DMS53 (cell line): ENCODE data around the gene SMARCC1.

Experiments used
- DNase-seq: peaks from one replicate; lab custom pipeline; 2025; lab: John Stamatoyannopoulos, UW

SMARCC1 gene

GRCh38 chr3:47701388-47701787, 80.3 kb downstream of the SMARCC1 start:
- no peak for DNase-seq

GRCh38 chr3:47692158-47692557, 89.5 kb downstream of the SMARCC1 start:
- DNase-seq = no peak

DNA sequence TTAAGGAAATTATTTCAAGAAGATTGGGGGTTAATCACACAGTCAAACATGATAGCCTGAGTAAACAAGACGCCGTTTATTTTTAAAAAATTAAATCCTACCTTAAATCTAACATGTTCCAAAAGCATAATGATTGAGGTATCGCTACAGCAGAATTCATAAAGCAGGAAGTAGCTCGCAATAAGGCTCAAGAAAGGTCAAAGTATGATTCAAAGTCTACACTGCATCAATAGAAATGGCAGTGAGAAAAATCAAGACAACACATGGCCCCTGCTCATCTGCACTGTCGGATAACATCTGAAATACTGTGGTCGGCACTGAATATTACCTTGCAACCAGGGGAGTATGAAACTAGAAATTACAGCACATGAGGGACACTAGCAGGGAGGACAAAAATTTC, 93.2 kb downstream of the SMARCC1 start:
- no peak for DNase-seq

DNA sequence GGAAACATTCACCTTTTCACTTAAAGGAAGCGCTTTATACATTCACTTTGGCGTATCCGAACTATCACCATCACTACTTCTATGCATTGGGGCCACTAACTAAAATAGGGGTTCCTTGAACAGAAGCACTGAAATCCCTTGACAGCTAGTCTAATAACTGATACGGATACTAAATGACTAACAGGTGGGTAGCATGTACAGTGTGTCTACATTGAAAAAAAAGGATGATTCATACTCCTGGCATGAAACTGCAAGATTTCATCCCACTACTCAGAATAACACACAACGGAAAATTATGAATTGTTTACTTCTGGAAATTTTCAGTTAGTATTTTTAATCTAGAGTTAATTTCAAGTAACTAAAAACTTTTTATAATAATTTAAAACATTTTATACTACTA, 96.7 kb downstream of the SMARCC1 start:
- no peak for DNase-seq

- DNase-seq = no peak
Measured at GRCh38 chr3:47681016-47681415, 100.7 kb downstream of the SMARCC1 start.

DNA sequence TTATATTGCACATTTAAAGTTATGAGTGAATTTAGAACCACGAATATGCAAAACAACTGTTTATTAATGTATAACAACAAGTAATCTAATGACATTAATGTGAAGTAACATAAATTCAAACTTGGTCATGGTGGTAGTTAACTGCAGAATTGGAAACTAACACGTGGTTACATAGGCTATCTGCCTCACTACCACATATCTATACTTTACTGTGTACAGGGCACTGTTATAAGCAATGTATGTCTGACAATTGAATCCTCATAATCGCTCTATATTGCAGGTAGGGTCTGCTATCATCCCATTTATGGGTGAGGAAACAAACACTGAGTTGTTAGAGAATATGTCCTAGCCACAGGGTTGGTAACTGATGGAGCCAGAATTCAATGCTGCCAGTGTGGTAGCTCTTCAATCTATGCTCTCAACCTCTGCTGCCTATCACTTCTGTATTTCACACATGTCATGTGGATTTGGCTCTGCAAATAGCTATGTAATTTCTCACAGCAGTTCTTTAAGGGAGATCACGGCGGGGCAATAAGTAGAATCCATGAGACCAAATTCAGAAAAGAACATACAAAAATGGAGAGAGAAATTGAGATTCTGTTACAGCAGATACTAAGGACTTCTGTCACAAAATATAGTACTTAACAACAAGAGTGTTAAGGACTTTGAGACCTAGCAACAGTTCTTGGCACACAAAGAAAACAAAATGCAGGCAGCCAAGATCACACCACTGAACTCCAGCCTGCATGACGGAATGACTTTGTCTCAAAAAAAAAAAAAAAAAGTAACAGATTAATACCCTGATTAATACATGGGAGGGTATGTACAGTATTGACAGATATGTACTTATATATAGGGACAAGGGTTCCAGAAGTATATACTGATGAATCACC, 103.0 kb downstream of the SMARCC1 start:
- no peak for DNase-seq

- no peak for DNase-seq
Measured at GRCh38 chr3:47669026-47669749, 112.5 kb downstream of the SMARCC1 start.

- DNase-seq = no peak
Measured at GRCh38 chr3:47666118-47666517, 115.6 kb downstream of the SMARCC1 start.

DNA sequence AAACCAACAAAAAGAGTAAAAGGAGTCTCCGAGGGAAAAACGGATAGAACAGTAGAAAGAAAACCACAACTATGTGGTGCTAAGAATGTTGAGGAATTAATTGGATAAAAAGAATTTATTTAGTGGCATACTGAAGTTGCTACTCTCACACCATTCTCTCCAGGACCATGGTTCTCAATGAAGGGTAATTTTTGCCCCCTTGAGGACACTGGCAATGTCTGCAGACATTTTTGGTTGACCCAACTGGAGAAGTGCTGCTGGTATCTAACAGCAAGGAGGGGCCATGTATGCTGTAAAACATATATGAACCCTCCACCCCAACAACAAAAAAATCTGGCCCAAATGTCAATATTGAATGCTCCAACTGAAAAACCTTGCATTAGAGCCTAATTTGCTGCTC, 117.2 kb downstream of the SMARCC1 start:
- peak; percentile 10 for DNase-seq

GRCh38 chr3:47663630-47664240, 118.0 kb downstream of the SMARCC1 start:
- no peak for DNase-seq

DNA sequence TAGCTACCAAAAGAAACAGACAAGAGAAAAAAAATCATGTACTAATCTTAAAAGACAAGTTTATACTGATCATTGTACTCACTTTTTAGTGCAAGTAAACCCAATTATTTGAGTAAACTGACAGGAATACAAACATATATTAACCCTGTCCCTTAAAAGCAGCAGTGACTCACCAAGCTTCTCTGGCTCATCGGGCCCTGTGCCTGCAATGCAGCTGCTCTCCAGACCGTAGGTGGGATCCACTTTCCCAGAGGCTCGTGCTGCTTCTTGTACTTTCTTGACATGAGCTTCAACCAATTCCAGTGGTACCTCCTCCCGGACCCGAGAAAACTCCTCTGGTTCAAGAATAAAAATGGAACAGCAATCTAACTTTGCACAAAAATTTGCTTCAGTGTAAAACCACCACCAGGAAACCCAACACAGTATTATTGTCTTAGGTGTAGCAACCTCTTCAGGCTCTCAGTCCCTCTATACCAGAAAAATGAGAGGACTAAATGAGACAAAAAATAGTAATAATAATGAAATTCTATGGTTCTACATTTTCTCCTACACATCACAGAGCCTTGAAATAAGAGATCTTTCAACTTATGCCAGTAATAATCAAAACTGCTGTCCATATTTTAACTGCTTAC, 120.5 kb downstream of the SMARCC1 start:
- DNase-seq = no peak

DNA sequence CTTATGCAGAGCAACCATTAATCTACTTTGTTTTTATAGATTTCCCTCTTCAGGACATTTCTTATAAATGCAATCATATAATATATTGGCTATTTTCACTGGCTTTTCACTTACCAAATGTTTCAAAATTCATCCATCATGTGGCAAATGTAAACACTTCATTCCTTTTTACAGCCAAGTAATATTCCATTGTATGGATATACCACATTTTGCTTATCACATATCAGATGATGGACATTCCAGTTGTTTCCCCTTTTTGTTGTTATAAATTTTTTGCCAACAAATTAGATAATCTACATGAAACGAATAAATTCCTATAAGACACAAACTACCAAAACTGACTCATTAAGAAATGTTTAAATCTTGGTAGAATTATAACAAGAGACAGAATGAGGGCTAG, 123.2 kb downstream of the SMARCC1 start:
- no peak for DNase-seq

- no peak for DNase-seq
Measured at GRCh38 chr3:47652142-47652541, 129.6 kb downstream of the SMARCC1 start.

- no peak for DNase-seq
Measured at GRCh38 chr3:47650294-47650693, 131.4 kb downstream of the SMARCC1 start.

- no peak for DNase-seq
Measured at GRCh38 chr3:47647550-47647949, 134.1 kb downstream of the SMARCC1 start.

DNA sequence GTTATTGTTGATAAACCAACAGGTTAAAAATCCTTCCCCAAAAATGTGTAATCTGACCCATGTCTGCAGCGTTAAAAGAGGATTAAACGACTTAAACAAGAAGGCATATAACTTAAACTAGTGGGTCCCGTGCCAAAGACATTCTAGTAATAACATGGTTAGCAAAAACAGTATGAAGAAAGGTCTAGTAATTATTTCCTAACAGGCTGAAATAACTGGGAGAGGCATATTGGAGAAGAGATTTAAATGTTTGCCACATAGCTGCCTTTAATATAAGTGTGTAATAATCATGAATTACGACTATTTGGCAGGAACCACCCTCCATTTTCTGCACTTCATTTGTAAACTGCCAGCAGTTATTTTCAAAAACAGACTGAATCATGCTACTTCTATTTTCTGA, 135.3 kb downstream of the SMARCC1 start:
- no peak for DNase-seq

GRCh38 chr3:47645551-47645950, 136.1 kb downstream of the SMARCC1 start:
- DNase-seq = no peak

DNA sequence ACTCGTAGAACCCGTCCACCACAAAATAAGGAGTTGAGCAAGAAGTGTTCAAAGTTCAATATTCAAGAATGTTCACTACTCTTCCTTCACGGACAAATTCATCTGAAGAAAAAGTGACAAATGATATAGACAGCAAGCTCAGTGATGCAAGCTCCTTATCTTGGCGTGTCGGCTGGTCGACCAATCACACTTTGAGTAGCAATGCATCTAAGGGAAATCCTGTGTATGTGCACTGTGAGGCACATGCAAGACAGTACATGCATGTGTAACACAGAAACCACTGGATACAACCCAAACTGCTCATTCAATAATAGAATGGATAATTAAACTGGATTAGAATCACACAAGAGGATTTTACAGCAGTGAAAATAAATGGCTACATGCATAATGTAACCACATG, 138.6 kb downstream of the SMARCC1 start:
- no peak for DNase-seq

- no peak for DNase-seq
Measured at GRCh38 chr3:47641739-47642138, 140.0 kb downstream of the SMARCC1 start.

DNA sequence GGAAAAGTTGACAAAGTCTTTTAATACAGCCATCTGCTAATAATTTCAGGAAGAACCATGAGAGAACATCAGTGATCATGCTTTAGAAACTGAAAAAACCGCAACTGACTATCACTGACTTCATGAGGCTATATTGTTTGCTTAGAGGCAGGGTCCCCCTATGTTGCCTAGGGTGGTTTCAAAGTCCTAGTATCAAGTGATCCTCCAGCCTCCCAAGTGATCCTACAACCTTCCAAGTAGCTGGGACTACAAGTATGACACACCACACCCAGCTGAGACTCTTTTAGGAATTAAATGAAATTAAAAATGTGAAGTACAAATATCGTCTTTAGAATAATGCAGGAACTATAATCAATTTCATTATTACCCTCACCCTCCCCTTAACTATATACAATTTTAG, 144.8 kb downstream of the SMARCC1 start:
- no peak for DNase-seq

DNA sequence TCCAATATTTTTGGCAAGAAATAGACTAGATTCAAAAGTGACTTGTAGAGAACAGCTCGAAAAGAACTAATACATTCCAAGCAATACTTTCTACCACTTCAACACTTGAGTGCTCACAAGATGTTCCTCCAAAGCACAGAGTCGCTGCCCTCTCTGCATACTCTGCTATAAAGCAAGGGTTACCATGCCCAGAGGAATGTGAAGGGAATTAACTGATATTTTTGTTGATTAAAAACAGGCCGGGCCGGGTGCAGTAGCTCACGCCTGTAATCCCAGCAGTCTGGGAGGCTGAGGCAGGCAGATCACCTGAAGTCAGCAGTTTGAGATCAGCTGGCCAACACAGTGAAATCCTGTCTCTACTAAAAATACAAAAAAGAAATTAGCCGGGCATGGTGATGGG, 145.5 kb downstream of the SMARCC1 start:
- no peak for DNase-seq

- DNase-seq = no peak
Measured at GRCh38 chr3:47635536-47635935, 146.2 kb downstream of the SMARCC1 start.
